Natural killer cell (primary cell): Measurements from ENCODE around the gene CRYZL1. TPM values are rescaled to one million over a fixed set of nuclear protein-coding genes. Genes with fewer than 3 reads are reported as not detected.
"Not testable (repeated sequence)": the region's sequence is repeated elsewhere in the genome, so short reads cannot be mapped to it uniquely, and the experiment has no call there.

Source experiments
- ATAC-seq, 3 donors: fragments of 150-1000 bp in 2 of 3; fragments of 200-7000 bp in 1 of 3; cut with Tn5 transposase; 1 replicate in 1 of 3; 2 replicates in 2 of 3; pipeline ENCODE4 v1.10.0; 2021; ENCODE audit warnings: mild to moderate bottlenecking in 2 of 3, moderate library complexity in 2 of 3
- DNase-seq, 2 donors: peaks; one replicate each; pipeline versions ENCODE4 v3.0.0 to v3.0.0-alpha.2; 2013 to 2021; ENCODE audit warnings: mixed read lengths in 1 of 2
- H3K27ac ChIP-seq: one replicate; pipeline ENCODE4 v1.5.1; 2013; ENCODE audit warnings: mild to moderate bottlenecking, low read length
- H3K27me3 ChIP-seq: one replicate; pipeline ENCODE4 v1.6.1; 2013; ENCODE audit warnings: low read length; ENCODE audit not compliant: control insufficient read depth, insufficient read depth
- H3K36me3 ChIP-seq: one replicate; pipeline ENCODE4 v1.6.1; 2013; ENCODE audit warnings: low read length; ENCODE audit not compliant: control insufficient read depth, insufficient read depth
- H3K4me1 ChIP-seq: one replicate; pipeline ENCODE4 v1.6.1; 2013; ENCODE audit warnings: low read length; ENCODE audit not compliant: control insufficient read depth, insufficient read depth
- H3K4me3 ChIP-seq: one replicate; pipeline ENCODE4 v1.5.1; 2013; ENCODE audit warnings: low read length
- H3K9me3 ChIP-seq: one replicate; pipeline ENCODE4 v1.6.1; 2013; ENCODE audit warnings: low read length; ENCODE audit not compliant: control insufficient read depth, insufficient read depth
- H3K27ac Mint-ChIP-seq, 2 donors: one replicate each; pipeline ENCODE4 v1.8.0; 2022; ENCODE audit warnings: mild to moderate bottlenecking in 2 of 2, mixed read lengths in 2 of 2, moderate library complexity in 1 of 2
- H3K27me3 Mint-ChIP-seq, 2 donors: one replicate each; pipeline ENCODE4 v1.8.0; 2022; ENCODE audit warnings: low read depth in 2 of 2, mixed read lengths in 2 of 2
- H3K36me3 Mint-ChIP-seq: one replicate; pipeline ENCODE4 v1.8.0; 2022; ENCODE audit warnings: mixed read lengths
- H3K4me1 Mint-ChIP-seq, 2 donors: one replicate each; pipeline ENCODE4 v1.8.0; 2022; ENCODE audit warnings: mixed read lengths in 2 of 2
- H3K4me3 Mint-ChIP-seq: one replicate; pipeline ENCODE4 v1.8.0; 2022; ENCODE audit warnings: mild to moderate bottlenecking, moderate library complexity, mixed read lengths
- H3K9me3 Mint-ChIP-seq, 2 donors: one replicate each; pipeline ENCODE4 v1.8.0; 2022; ENCODE audit warnings: mixed read lengths in 2 of 2
- WGBS: methylation state at CpG from one replicate; pipeline ENCODE4 v1.1.7; 2013; ENCODE audit warnings: missing lambda C conversion rate; ENCODE audit not compliant: insufficient coverage; 5-methylcytosine and 5-hydroxymethylcytosine counted together
- intact Hi-C: fragments of 100-400 bp; cut with micrococcal nuclease; formaldehyde crosslinking; loops from one replicate; pipeline ENCODE4 v1.14.2; 2022
- total RNA-seq, 4 donors: library from RNA; stranded (reverse); fragments of 120-200 nt in 1 of 4; gene quantifications; one replicate each; pipeline versions ENCODE4 v1.2.3 to v1.2.4, GENCODE V29; 2013 to 2022
- TF ChIP-seq, protein P1 (sequence below): fragments of 200-600 bp; IDR thresholded peaks from one replicate; pipeline ENCODE4 v1.8.0; 2022; ENCODE audit warnings: antibody characterized with exemption

The CRYZL1 gene
- total RNA-seq, 3 donors from 2014 or later (not counting 1 experiment from before 2014, with no cell fraction given): 25.8 to 32.8 (median 30.0) TPM

- H3K4me3 ChIP-seq: no peak overlapping the region
- DNase-seq (no peak), ATAC-seq (no peak)
- peaks cover 10% of the 10 kb centered on the region for H3K4me1 ChIP-seq
- peaks cover 3% of the 10 kb centered on the region for H3K36me3 ChIP-seq
- no peaks in the 10 kb centered on the region for H3K27me3 Mint-ChIP-seq
- no peak overlapping the region for H3K27ac Mint-ChIP-seq
- TF ChIP-seq, protein P1, sequence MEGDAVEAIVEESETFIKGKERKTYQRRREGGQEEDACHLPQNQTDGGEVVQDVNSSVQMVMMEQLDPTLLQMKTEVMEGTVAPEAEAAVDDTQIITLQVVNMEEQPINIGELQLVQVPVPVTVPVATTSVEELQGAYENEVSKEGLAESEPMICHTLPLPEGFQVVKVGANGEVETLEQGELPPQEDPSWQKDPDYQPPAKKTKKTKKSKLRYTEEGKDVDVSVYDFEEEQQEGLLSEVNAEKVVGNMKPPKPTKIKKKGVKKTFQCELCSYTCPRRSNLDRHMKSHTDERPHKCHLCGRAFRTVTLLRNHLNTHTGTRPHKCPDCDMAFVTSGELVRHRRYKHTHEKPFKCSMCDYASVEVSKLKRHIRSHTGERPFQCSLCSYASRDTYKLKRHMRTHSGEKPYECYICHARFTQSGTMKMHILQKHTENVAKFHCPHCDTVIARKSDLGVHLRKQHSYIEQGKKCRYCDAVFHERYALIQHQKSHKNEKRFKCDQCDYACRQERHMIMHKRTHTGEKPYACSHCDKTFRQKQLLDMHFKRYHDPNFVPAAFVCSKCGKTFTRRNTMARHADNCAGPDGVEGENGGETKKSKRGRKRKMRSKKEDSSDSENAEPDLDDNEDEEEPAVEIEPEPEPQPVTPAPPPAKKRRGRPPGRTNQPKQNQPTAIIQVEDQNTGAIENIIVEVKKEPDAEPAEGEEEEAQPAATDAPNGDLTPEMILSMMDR: no peak
- peaks cover 15 to 17% of the 10 kb centered on the region in 2 donors for H3K4me1 Mint-ChIP-seq
- no peaks in the 10 kb centered on the region for H3K9me3 ChIP-seq
- intact Hi-C loops: no loop called here
- H3K27me3 ChIP-seq: no peaks in the 10 kb centered on the region
- 100% methylated on average over 2 of the region's 3 CpGs for WGBS
- H3K36me3 Mint-ChIP-seq: no peaks in the 10 kb centered on the region
- H3K9me3 Mint-ChIP-seq: no peaks in the 10 kb centered on the region
- no peak overlapping the region for H3K27ac ChIP-seq
- H3K4me3 Mint-ChIP-seq: no peak overlapping the region
These were observed 57.1 kb downstream of the CRYZL1 start for GRCh38 chr21:33584455-33584854.

GRCh38 chr21:33578959-33579542, 62.5 kb downstream of the CRYZL1 start:
- Mint-ChIP-seq H3K27ac (peak overlapping the region in 1 of 2 donors; percentile 66), H3K4me3 (peak overlapping the region; percentile 6), H3K27me3 (no peaks in the 10 kb centered on the region), H3K9me3 (no peaks in the 10 kb centered on the region), H3K4me1 (peaks cover 0 to 6% of the 10 kb centered on the region in 2 donors), H3K36me3 (peaks cover 8% of the 10 kb centered on the region)
- H3K27me3 ChIP-seq: no peaks in the 10 kb centered on the region
- H3K27ac ChIP-seq: no peak overlapping the region
- no peak overlapping the region for H3K4me3 ChIP-seq
- H3K4me1 ChIP-seq: no peaks in the 10 kb centered on the region
- ATAC-seq (no peak), DNase-seq (no peak)
- peaks cover 44% of the 10 kb centered on the region for H3K36me3 ChIP-seq
- intact Hi-C loops: no loop called here
- no peaks in the 10 kb centered on the region for H3K9me3 ChIP-seq
- WGBS: 93% methylated on average over 7 of the region's 7 CpGs
- TF ChIP-seq, protein P1: no peak

GRCh38 chr21:33578214-33578613, 63.3 kb downstream of the CRYZL1 start:
- no peak overlapping the region for H3K27ac Mint-ChIP-seq
- Histone ChIP-seq H3K9me3 (no peaks in the 10 kb centered on the region), H3K4me3 (no peak overlapping the region), H3K4me1 (no peaks in the 10 kb centered on the region), H3K27ac (no peak overlapping the region), H3K36me3 (peaks cover 52% of the 10 kb centered on the region), H3K27me3 (no peaks in the 10 kb centered on the region)
- TF ChIP-seq, protein P1: no peak
- no peaks in the 10 kb centered on the region for H3K27me3 Mint-ChIP-seq
- no peak overlapping the region for H3K4me3 Mint-ChIP-seq
- H3K9me3 Mint-ChIP-seq: no peaks in the 10 kb centered on the region
- DNase-seq: no peak
- whole genome bisulfite sequencing: 95% methylated on average over 2 of the region's 2 CpGs
- ATAC-seq: no peak
- intact Hi-C loops: no loop called here
- peaks cover 8% of the 10 kb centered on the region for H3K36me3 Mint-ChIP-seq
- peaks cover 0 to 6% of the 10 kb centered on the region in 2 donors for H3K4me1 Mint-ChIP-seq

- H3K9me3 Mint-ChIP-seq, DNase-seq, H3K4me3 Mint-ChIP-seq, H3K27me3 ChIP-seq, H3K4me1 Mint-ChIP-seq, H3K27me3 Mint-ChIP-seq, intact Hi-C loops, ATAC-seq, H3K27ac ChIP-seq, H3K4me1 ChIP-seq, H3K4me3 ChIP-seq, H3K9me3 ChIP-seq, H3K27ac Mint-ChIP-seq: not testable (repeated sequence)
- no CpG with 5 or more reads among the region's 2 CpGs for WGBS
- H3K36me3 Mint-ChIP-seq: peaks cover 16% of the 10 kb centered on the region
- H3K36me3 ChIP-seq: peaks cover 62% of the 10 kb centered on the region
These were observed 64.8 kb downstream of the CRYZL1 start for GRCh38 chr21:33576741-33577141.
